Uterus (tissue), 2 donors: ENCODE measurements around the gene SAMD4A.

ENCODE experiments used
- POLR2A ChIP-seq, 2 donors: fragments of 450-650 bp; IDR thresholded peaks; one replicate each; pipeline ENCODE4 v1.6.1; 2016; ENCODE audit warnings: antibody characterized with exemption in 2 of 2, mild to moderate bottlenecking in 1 of 2, moderate library complexity in 1 of 2
- TF ChIP-seq, protein P1 (sequence below), 4 experiments: fragments of 200-600 bp in 2 of 4; fragments of 450-650 bp in 2 of 4; sonication (generic) in 2 of 4; IDR thresholded peaks; one replicate each; pipeline ENCODE4 v1.5.1; 2016 to 2019; ENCODE audit warnings: antibody characterized with exemption in 4 of 4, mild to moderate bottlenecking in 2 of 4, moderate library complexity in 1 of 4

GRCh38 chr14:54594537-54594936, 27.6 kb downstream of the SAMD4A start:
- TF ChIP-seq, protein P1, sequence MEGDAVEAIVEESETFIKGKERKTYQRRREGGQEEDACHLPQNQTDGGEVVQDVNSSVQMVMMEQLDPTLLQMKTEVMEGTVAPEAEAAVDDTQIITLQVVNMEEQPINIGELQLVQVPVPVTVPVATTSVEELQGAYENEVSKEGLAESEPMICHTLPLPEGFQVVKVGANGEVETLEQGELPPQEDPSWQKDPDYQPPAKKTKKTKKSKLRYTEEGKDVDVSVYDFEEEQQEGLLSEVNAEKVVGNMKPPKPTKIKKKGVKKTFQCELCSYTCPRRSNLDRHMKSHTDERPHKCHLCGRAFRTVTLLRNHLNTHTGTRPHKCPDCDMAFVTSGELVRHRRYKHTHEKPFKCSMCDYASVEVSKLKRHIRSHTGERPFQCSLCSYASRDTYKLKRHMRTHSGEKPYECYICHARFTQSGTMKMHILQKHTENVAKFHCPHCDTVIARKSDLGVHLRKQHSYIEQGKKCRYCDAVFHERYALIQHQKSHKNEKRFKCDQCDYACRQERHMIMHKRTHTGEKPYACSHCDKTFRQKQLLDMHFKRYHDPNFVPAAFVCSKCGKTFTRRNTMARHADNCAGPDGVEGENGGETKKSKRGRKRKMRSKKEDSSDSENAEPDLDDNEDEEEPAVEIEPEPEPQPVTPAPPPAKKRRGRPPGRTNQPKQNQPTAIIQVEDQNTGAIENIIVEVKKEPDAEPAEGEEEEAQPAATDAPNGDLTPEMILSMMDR (IDR thresholded peaks at IDR 0.05) = no peak
- TF ChIP-seq POLR2A (IDR thresholded peaks at IDR 0.05) = no peak
